HCT116 (cell line): ENCODE measurements around the gene PPT2. TPM values are rescaled to one million over a fixed set of nuclear protein-coding genes. Genes with fewer than 3 reads are reported as not detected.

ENCODE experiments used
- ATAC-seq: fragments of 200-7000 bp; cut with Tn5 transposase; 2 replicates; pipeline ENCODE4 v1.9.1; 2020; ENCODE audit warnings: mild to moderate bottlenecking, moderate library complexity
- BruUV-seq: library from RNA; stranded (reverse); fragments of 400-500 nt; replicated peaks from 2 replicates; lab custom pipeline; 2021; lab: Mats Ljungman, UMichigan
- CTCF ChIA-PET: fragments of 300-600 bp; sonication (Branson Sonifier 250); formaldehyde crosslinking; loops from one replicate; lab custom pipeline; 2021; ENCODE audit warnings: antibody characterized with exemption; lab: Charles Lee
- POLR2A ChIA-PET: fragments of 300-600, 350-600 bp; sonication (Branson Sonifier 250); formaldehyde crosslinking; loops from one replicate; lab custom pipeline; 2021; ENCODE audit warnings: antibody characterized with exemption; lab: Charles Lee
- RAD21 ChIA-PET, 2 experiments: fragments of 300-600 bp; sonication (Branson Sonifier 250); formaldehyde crosslinking; loops; one replicate each; lab custom pipeline; 2023; ENCODE audit warnings: low total read pairs in 2 of 2; ENCODE audit not compliant: uncharacterized antibody in 2 of 2, unreplicated experiment in 2 of 2, low non-redundant PET in 1 of 2; lab: Charles Lee
- DNase-seq: peaks from one replicate; pipeline ENCODE4 v3.0.0-alpha.2; 2010; ENCODE audit warnings: low read depth, low spot score
- H2AFZ ChIP-seq: fragments of 200-600 bp; shearing (Covaris generic), sonication (generic); 2 replicates; pipeline ENCODE4 v1.6.1; 2017; ENCODE audit warnings: low read depth, mixed run types, mixed read lengths, antibody characterized with exemption, low read length; ENCODE audit not compliant: poor library complexity, severe bottlenecking
- H3K27ac ChIP-seq: 2 replicates; pipeline ENCODE4 v1.5.1; 2012; ENCODE audit warnings: low read depth, low read length
- H3K27me3 ChIP-seq: fragments of 200-600 bp; sonication (generic); 2 replicates; pipeline ENCODE4 v1.6.1; 2016; ENCODE audit warnings: mixed run types, low read length, mixed read lengths; ENCODE audit not compliant: insufficient read depth
- H3K36me3 ChIP-seq, 2 experiments: fragments of 200-500 bp in 1 of 2; fragments of 200-600 bp in 1 of 2; sonication (Bioruptor generic) in 1 of 2; sonication (generic) in 1 of 2; 2 replicates each; pipeline versions ENCODE4 v1.5.1 to v1.6.1; 2014 to 2016; ENCODE audit warnings: low read length in 2 of 2, inconsistent platforms in 1 of 2, mixed read lengths in 1 of 2, mixed run types in 1 of 2; ENCODE audit not compliant: insufficient read depth in 2 of 2, control insufficient read depth in 1 of 2
- H3K4me1 ChIP-seq, 2 experiments: fragments of 200-600 bp in 1 of 2; sonication (generic) in 1 of 2; 2 replicates each; pipeline versions ENCODE4 v1.5.1 to v1.6.1; 2012 to 2017; ENCODE audit warnings: low read length in 2 of 2, inconsistent platforms in 1 of 2, mild to moderate bottlenecking in 1 of 2, mixed read lengths in 1 of 2, mixed run types in 1 of 2, moderate library complexity in 1 of 2; ENCODE audit not compliant: insufficient read depth in 2 of 2, control insufficient read depth in 1 of 2
- H3K4me2 ChIP-seq: fragments of 200-600 bp; sonication (generic); 2 replicates; pipeline ENCODE4 v1.6.1; 2017; ENCODE audit warnings: mixed run types, low read length, mixed read lengths
- H3K4me3 ChIP-seq, 2 experiments: fragments of 200-600 bp in 1 of 2; sonication (generic) in 1 of 2; replicated peaks in 1 of 2; 2 replicates each; pipeline ENCODE4 v1.5.1; 2011 to 2016; ENCODE audit warnings: low read length in 2 of 2, control low read depth in 1 of 2, low read depth in 1 of 2, mild to moderate bottlenecking in 1 of 2, mixed read lengths in 1 of 2, mixed run types in 1 of 2
- H3K79me2 ChIP-seq: fragments of 200-600 bp; sonication (generic); 2 replicates; pipeline ENCODE4 v1.6.1; 2017; ENCODE audit warnings: mild to moderate bottlenecking, mixed run types, low read length, moderate library complexity, mixed read lengths; ENCODE audit not compliant: insufficient read depth
- H3K9ac ChIP-seq: fragments of 200-600 bp; sonication (generic); 2 replicates; pipeline ENCODE4 v1.6.1; 2016; ENCODE audit warnings: low read length, mixed read lengths
- H3K9me2 ChIP-seq: fragments of 200-600 bp; sonication (generic), shearing (Covaris generic); 2 replicates; pipeline ENCODE4 v1.6.1; 2017; ENCODE audit warnings: mixed run types, mild to moderate bottlenecking, moderate library complexity; ENCODE audit not compliant: insufficient read depth
- H3K9me3 ChIP-seq, 2 experiments: fragments of 200-500 bp in 1 of 2; fragments of 200-600 bp in 1 of 2; sonication (Bioruptor generic) in 1 of 2; sonication (generic) in 1 of 2; 2 replicates each; pipeline ENCODE4 v1.6.1; 2014 to 2017; ENCODE audit warnings: low read length in 2 of 2, mixed read lengths in 2 of 2, inconsistent platforms in 1 of 2, low read depth in 1 of 2, mild to moderate bottlenecking in 1 of 2, mixed run types in 1 of 2, moderate library complexity in 1 of 2; ENCODE audit not compliant: control insufficient read depth in 1 of 2, insufficient read depth in 1 of 2
- H4K20me1 ChIP-seq: fragments of 200-600 bp; sonication (generic), shearing (Covaris generic); 2 replicates; pipeline ENCODE4 v1.6.1; 2017; ENCODE audit warnings: mixed run types, mild to moderate bottlenecking, moderate library complexity; ENCODE audit not compliant: insufficient read depth
- CEBPB ChIP-seq: IDR thresholded peaks from 2 replicates; pipeline ENCODE4 v1.6.1; 2012; ENCODE audit warnings: low read depth
- EGR1 ChIP-seq: IDR thresholded peaks from 2 replicates; pipeline ENCODE4 v1.6.1; 2012; ENCODE audit warnings: low read depth
- EZH2 ChIP-seq: fragments of 200-600 bp; sonication (generic); IDR thresholded peaks from 2 replicates; pipeline ENCODE4 v1.6.1; 2017; ENCODE audit warnings: antibody characterized with exemption, mixed run types
- EZH2phosphoT487 ChIP-seq: fragments of 200-600 bp; IDR thresholded peaks from 2 replicates; pipeline ENCODE4 v1.6.1; 2018; ENCODE audit warnings: antibody characterized with exemption, borderline replicate concordance
- FOSL1 ChIP-seq: IDR thresholded peaks from 2 replicates; pipeline ENCODE4 v1.6.1; 2012; ENCODE audit warnings: low read depth
- JUND ChIP-seq: IDR thresholded peaks from 2 replicates; pipeline ENCODE4 v1.6.1; 2012
- POLR2A ChIP-seq: IDR thresholded peaks from 2 replicates; pipeline ENCODE4 v1.7.0; 2011; ENCODE audit warnings: borderline replicate concordance; ENCODE audit not compliant: insufficient read depth, insufficient read length; ENCODE audit errors: extremely low read depth
- POLR2AphosphoS5 ChIP-seq: IDR thresholded peaks from 2 replicates; pipeline ENCODE4 v1.6.1; 2011; ENCODE audit warnings: mild to moderate bottlenecking, low read depth, low read length, moderate library complexity
- RAD21 ChIP-seq: IDR thresholded peaks from 2 replicates; pipeline ENCODE4 v1.6.1; 2012; ENCODE audit warnings: low read depth, mild to moderate bottlenecking
- REST ChIP-seq: IDR thresholded peaks from 2 replicates; pipeline ENCODE4 v1.6.1; 2012; ENCODE audit warnings: low read depth
- TCF7L2 ChIP-seq: IDR thresholded peaks from 2 replicates; pipeline ENCODE4 v1.7.0; 2011; ENCODE audit warnings: borderline replicate concordance, inconsistent platforms; ENCODE audit not compliant: insufficient read depth, insufficient read length; ENCODE audit errors: extremely low read depth
- intact Hi-C: fragments of 100-400 bp; cut with micrococcal nuclease; formaldehyde crosslinking; loops from 2 replicates; pipeline ENCODE4 v1.10.0; 2022
- total RNA-seq: library from RNA; stranded (reverse); gene quantifications from one replicate; pipeline ENCODE4 v1.2.1, GENCODE V29; 2021; ENCODE audit not compliant: unreplicated experiment
- TF ChIP-seq, protein P1 (sequence below), 3 experiments: fragments of 200-600 bp in 1 of 3; sonication (generic) in 1 of 3; IDR thresholded peaks in 2 of 3; conservative IDR thresholded peaks in 1 of 3; 2 replicates each; pipeline ENCODE4 v1.5.1; 2012 to 2017; ENCODE audit warnings: low read depth in 2 of 3, low read length in 2 of 3, antibody characterized with exemption in 1 of 3, borderline replicate concordance in 1 of 3, control low read depth in 1 of 3, mild to moderate bottlenecking in 1 of 3, mixed read lengths in 1 of 3, mixed run types in 1 of 3, moderate library complexity in 1 of 3; ENCODE audit not compliant: insufficient read depth in 1 of 3

The PPT2 gene
- total RNA-seq, 1 experiment from 2014 or later: 21.0 TPM

GRCh38 chr6:32126880-32127279, 27.1 kb upstream of the PPT2 start:
- peak overlapping the region; percentile 94 to 100 for H3K4me3 ChIP-seq
- RAD21 ChIA-PET: interaction anchor here in 1 of 2 experiments (0.6 kb wide), 1 partner anchor 445 kb away, joined by 4 read pairs; no protein-coding TSS in a partner anchor
- H2AFZ ChIP-seq: no peak overlapping the region
- H3K9me3 ChIP-seq: no peaks in the 10 kb centered on the region
- no peaks in the 10 kb centered on the region for H4K20me1 ChIP-seq
- peaks cover 27% of the 10 kb centered on the region for H3K79me2 ChIP-seq
- no peaks in the 10 kb centered on the region for H3K9me2 ChIP-seq
- peaks cover 0 to 2% of the 10 kb centered on the region in 2 experiments; a peak in 3 of 4 replicates for H3K36me3 ChIP-seq
- H3K27me3 ChIP-seq: no peaks in the 10 kb centered on the region
- BruUV-seq: no TSS peak
- TF ChIP-seq FOSL1 (no peak), EGR1 (no peak), JUND (no peak), TCF7L2 (no peak), POLR2A (no peak), RAD21 (no peak), EZH2phosphoT487 (no peak), REST (no peak), CEBPB (no peak), POLR2AphosphoS5 (no peak), EZH2 (no peak)
- TF ChIP-seq, protein P1, sequence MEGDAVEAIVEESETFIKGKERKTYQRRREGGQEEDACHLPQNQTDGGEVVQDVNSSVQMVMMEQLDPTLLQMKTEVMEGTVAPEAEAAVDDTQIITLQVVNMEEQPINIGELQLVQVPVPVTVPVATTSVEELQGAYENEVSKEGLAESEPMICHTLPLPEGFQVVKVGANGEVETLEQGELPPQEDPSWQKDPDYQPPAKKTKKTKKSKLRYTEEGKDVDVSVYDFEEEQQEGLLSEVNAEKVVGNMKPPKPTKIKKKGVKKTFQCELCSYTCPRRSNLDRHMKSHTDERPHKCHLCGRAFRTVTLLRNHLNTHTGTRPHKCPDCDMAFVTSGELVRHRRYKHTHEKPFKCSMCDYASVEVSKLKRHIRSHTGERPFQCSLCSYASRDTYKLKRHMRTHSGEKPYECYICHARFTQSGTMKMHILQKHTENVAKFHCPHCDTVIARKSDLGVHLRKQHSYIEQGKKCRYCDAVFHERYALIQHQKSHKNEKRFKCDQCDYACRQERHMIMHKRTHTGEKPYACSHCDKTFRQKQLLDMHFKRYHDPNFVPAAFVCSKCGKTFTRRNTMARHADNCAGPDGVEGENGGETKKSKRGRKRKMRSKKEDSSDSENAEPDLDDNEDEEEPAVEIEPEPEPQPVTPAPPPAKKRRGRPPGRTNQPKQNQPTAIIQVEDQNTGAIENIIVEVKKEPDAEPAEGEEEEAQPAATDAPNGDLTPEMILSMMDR (IDR thresholded peaks at IDR 0.05 in 2 of 3, conservative IDR thresholded peaks at IDR 0.05 in 1 of 3; ENCODE audit: borderline replicate concordance in 1 of 3, insufficient read depth in 1 of 3, low read depth in 2 of 3, low read length in 2 of 3): no peak
- no peak overlapping the region for H3K27ac ChIP-seq
- peak overlapping the region; percentile 93 for H3K9ac ChIP-seq
- peak overlapping the region; percentile 86 for H3K4me2 ChIP-seq
- no peak for ATAC-seq
- intact Hi-C loops: no loop called here
- POLR2A ChIA-PET: interaction anchor here (1.2 to 1.9 kb wide), 3 partner anchors 51 to 69 kb away, joined by 4 to 10 read pairs (median 4); partner anchors contain the start of gene PBX2
- peaks cover 24 to 31% of the 10 kb centered on the region in 2 experiments for H3K4me1 ChIP-seq
- CTCF ChIA-PET: interaction anchor here (1.2 to 1.8 kb wide), 2 partner anchors 8 to 69 kb away, joined by 4 to 18 read pairs; no protein-coding TSS in a partner anchor
- DNase-seq: no peak
